LNCAP (cell line): Measurements from ENCODE around the gene PLK5.

Experiments
- TF ChIP-seq, protein P1 (sequence below): fragments of 450-650 bp; IDR thresholded peaks from 2 replicates; pipeline ENCODE4 v1.5.1; 2017; ENCODE audit warnings: mild to moderate bottlenecking

Gene PLK5

DNA sequence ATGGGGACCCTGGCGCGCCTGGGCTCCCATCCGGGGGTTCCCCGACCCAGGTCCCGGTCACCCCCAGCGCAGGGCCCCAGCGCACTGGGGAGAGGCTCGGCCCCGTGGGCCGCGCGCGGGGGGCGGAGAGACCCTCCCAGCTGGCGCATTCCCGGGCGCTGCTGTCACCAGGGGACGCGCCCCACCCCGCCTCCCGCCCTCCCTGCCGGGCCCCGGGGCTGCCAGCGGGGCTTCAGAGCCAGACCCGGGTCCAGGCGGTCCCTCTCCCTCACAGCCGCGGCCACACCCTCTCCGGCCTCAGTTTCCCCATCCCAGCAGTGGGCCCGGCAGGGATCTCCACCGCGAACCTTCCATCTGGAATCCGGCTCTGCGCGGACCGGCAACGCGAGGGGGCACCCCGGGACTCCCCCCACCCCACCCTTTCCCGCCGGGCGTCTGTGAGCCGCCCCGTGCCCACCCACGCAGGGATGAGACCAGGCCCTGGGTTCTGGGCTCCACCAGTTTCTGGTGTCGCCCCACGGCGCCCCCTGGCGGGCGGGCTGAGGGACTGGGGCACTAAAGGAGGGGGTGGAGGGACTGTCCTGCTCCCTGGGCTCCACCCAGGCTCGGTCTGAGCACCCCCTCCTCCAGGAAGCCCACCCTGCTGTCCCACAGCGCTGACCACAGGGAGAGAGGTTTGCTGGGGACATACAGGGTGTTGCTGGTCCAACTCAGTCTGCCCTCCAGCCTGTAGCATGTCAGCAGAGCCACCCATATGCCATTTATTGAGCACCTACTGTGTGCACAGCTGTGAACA lies 10.2 kb upstream of the PLK5 start:
- TF ChIP-seq, protein P1, sequence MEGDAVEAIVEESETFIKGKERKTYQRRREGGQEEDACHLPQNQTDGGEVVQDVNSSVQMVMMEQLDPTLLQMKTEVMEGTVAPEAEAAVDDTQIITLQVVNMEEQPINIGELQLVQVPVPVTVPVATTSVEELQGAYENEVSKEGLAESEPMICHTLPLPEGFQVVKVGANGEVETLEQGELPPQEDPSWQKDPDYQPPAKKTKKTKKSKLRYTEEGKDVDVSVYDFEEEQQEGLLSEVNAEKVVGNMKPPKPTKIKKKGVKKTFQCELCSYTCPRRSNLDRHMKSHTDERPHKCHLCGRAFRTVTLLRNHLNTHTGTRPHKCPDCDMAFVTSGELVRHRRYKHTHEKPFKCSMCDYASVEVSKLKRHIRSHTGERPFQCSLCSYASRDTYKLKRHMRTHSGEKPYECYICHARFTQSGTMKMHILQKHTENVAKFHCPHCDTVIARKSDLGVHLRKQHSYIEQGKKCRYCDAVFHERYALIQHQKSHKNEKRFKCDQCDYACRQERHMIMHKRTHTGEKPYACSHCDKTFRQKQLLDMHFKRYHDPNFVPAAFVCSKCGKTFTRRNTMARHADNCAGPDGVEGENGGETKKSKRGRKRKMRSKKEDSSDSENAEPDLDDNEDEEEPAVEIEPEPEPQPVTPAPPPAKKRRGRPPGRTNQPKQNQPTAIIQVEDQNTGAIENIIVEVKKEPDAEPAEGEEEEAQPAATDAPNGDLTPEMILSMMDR = peak; percentile 56

- TF ChIP-seq, protein P1 = no peak
Observed at GRCh38 chr19:1514295-1514661, 9.6 kb upstream of the PLK5 start.

DNA sequence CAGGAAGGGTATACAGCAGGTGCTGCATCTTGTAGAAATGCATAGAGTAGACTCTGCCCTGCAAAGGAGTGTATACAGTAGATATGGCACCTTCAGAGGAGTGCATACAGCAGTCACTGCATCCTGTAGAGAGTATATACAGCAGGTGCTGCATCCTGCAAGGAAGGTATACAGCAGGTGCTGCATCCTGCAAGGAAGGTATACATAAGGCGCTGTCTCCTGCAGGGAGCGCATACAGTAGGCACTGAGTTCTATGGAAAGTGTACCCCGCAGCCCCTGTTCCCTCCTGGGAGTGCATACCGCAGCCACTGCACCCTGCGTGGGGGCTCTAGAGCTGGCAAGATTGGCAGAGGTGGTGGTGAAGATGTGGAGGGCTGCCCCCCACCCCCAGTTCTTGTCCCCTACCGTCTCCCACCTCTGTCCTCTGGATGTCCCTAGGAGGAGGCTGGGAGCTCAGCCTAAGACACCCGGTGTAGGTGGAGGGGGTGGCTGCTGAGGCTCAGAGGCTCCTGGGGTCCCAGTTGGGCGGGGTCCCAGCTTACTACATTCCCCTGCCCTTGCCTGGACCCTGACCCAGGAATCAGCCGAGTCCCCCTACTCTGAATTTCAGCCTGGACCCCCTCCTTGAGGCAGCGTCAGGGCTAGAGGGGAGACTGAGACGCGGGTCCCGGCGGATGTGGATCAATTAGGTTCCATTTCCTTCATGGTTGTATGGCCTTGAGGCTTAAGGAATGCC lies 8.7 kb upstream of the PLK5 start:
- TF ChIP-seq, protein P1 = no peak

DNA sequence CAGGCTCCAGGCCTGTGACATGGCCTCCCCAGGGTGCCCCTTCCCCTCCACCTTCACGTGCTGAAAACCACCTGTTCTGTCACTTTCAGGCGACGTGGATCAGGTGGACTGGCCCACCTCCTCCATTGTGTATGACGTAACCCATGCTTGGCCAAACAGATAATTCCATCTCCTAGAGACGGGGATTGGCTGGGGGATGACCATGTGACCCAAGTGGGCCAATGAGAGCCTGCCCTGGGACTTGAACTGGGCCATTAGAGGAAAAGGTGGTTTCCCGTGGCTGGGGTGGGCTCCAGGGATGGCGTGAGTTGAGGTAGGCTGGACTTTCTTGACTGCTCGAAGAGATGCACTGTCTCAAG lies 7.5 kb upstream of the PLK5 start:
- TF ChIP-seq, protein P1 = no peak

GRCh38 chr19:1518471-1518870 lies 5.4 kb upstream of the PLK5 start:
- TF ChIP-seq, protein P1 = no peak

DNA sequence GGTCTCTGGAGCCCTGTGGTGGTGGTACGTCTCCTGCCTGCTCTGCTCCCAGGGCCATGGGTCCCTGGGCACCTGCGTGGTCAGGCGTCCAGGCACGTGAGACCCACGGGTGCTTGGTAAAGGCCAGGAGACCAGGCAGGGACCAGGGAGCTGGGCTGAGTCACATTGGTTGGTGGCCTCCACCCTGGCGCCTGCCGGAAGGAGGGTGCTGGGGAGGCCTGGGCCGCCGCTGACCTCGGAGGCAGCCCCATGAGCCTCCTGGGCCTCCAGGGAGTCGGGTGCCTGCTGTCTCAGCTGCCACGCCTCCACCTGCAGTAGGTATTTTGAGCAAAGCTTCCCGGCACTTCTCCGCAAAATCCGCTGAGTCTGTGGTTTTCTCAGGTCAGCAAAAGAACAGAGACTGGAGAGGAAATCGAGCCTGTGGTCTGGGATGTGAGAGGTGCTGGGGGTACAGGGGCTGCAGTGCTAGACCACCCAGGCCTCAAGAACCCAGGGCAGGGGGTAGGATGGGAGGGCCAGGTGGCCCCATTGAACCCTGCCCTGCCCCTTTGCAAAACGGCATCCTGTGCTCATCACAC lies 3.6 kb upstream of the PLK5 start:
- TF ChIP-seq, protein P1 = no peak

GRCh38 chr19:1521636-1522035 lies 2.2 kb upstream of the PLK5 start:
- TF ChIP-seq, protein P1 = no peak
